Esophagus muscularis mucosa (tissue), 4 donors: ENCODE results near the gene NARS2.

Experiments
- EP300 ChIP-seq: sonication (generic); formaldehyde crosslinking; IDR thresholded peaks from one replicate; pipeline ENCODE4 v1.6.1; 2017; ENCODE audit warnings: antibody characterized with exemption
- POLR2A ChIP-seq: fragments of 450-650 bp; IDR thresholded peaks from one replicate; pipeline ENCODE4 v1.6.1; 2017; ENCODE audit warnings: antibody characterized with exemption, moderate library complexity, mild to moderate bottlenecking, low read depth
- POLR2AphosphoS5 ChIP-seq, 2 donors: sonication (generic); formaldehyde crosslinking; IDR thresholded peaks; one replicate each; pipeline ENCODE4 v1.6.1; 2017; ENCODE audit warnings: antibody characterized with exemption in 2 of 2
- TF ChIP-seq, protein P1 (sequence below), 3 experiments: fragments of 200-600 bp in 2 of 3; fragments of 450-650 bp in 1 of 3; sonication (generic) in 2 of 3; IDR thresholded peaks; one replicate each; pipeline ENCODE4 v1.5.1; 2017 to 2019; ENCODE audit warnings: antibody characterized with exemption in 3 of 3, mild to moderate bottlenecking in 2 of 3, moderate library complexity in 1 of 3

DNA sequence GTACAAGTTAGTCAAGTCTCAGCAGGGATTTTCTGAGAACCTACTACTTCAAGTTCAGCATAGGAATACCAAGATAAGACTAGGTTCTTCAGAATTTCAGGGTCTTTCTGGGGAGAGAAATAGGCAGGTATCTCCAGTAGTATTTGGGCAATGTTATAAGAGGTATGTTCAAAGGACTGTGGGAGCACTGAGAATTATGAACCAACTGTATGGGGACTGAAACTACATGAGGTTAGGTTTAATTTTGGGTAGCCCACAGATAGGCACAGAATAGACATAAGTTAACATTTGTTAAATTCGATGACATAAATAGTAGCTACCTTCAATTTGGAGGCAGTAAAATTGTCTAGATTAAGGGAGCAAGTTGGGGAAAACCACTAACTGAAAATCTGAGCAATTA, 147.8 kb downstream of the NARS2 start:
- TF ChIP-seq, protein P1, sequence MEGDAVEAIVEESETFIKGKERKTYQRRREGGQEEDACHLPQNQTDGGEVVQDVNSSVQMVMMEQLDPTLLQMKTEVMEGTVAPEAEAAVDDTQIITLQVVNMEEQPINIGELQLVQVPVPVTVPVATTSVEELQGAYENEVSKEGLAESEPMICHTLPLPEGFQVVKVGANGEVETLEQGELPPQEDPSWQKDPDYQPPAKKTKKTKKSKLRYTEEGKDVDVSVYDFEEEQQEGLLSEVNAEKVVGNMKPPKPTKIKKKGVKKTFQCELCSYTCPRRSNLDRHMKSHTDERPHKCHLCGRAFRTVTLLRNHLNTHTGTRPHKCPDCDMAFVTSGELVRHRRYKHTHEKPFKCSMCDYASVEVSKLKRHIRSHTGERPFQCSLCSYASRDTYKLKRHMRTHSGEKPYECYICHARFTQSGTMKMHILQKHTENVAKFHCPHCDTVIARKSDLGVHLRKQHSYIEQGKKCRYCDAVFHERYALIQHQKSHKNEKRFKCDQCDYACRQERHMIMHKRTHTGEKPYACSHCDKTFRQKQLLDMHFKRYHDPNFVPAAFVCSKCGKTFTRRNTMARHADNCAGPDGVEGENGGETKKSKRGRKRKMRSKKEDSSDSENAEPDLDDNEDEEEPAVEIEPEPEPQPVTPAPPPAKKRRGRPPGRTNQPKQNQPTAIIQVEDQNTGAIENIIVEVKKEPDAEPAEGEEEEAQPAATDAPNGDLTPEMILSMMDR (IDR thresholded peaks at IDR 0.05), result no peak
- TF ChIP-seq POLR2A, result no peak
- TF ChIP-seq POLR2AphosphoS5 (IDR thresholded peaks at IDR 0.05), result no peak
- no peak for TF ChIP-seq EP300
